Lower leg skin (tissue), 4 donors: ENCODE results near the gene FAM171A1. TPM values are rescaled to one million over a fixed set of nuclear protein-coding genes. Genes with fewer than 3 reads are reported as not detected.
A peak's percentile ranks its signal among the peaks of the same experiment; 100 is the strongest.

ENCODE experiments used
- DNase-seq, 2 donors: peaks; one replicate each; pipeline ENCODE4 v3.0.0-alpha.2; 2019; ENCODE audit warnings: low spot score in 2 of 2
- H3K4me3 ChIP-seq: fragments of 200-600 bp; sonication (generic); 2 replicates; pipeline ENCODE4 v1.5.1; 2017; ENCODE audit warnings: mild to moderate bottlenecking, low read depth; ENCODE audit not compliant: poor library complexity, severe bottlenecking
- POLR2A ChIP-seq, 2 donors: fragments of 450-650 bp; IDR thresholded peaks; one replicate each; pipeline ENCODE4 v1.6.1; 2016 to 2017; ENCODE audit warnings: antibody characterized with exemption in 2 of 2, mild to moderate bottlenecking in 1 of 2, moderate library complexity in 1 of 2
- WGBS, 2 donors: methylation state at CpG; one replicate each; pipeline ENCODE4 v1.1.5; 2018; 5-methylcytosine and 5-hydroxymethylcytosine counted together
- intact Hi-C: fragments of 100-400 bp; cut with DNase I; formaldehyde crosslinking; loops from one replicate; pipeline ENCODE4 v1.15.0; 2023; ENCODE audit warnings: low total_unique reads
- total RNA-seq, 4 donors: library from RNA; depleted of rRNA; stranded (reverse); fragments of >200 nt; gene quantifications; one replicate each; pipeline ENCODE4 v1.1.0, GENCODE V29; 2016
- TF ChIP-seq, protein P1 (sequence below), 3 donors: fragments of 450-650 bp; IDR thresholded peaks; one replicate each; pipeline ENCODE4 v1.5.1; 2016; ENCODE audit warnings: antibody characterized with exemption in 3 of 3, mild to moderate bottlenecking in 3 of 3, moderate library complexity in 2 of 3

The FAM171A1 gene
- total RNA-seq, 4 donors from 2014 or later: 2.7 to 5.4 (median 3.1) TPM

GRCh38 chr10:15369256-15370211 is 1.6 kb downstream of the FAM171A1 start:
- TF ChIP-seq, protein P1, sequence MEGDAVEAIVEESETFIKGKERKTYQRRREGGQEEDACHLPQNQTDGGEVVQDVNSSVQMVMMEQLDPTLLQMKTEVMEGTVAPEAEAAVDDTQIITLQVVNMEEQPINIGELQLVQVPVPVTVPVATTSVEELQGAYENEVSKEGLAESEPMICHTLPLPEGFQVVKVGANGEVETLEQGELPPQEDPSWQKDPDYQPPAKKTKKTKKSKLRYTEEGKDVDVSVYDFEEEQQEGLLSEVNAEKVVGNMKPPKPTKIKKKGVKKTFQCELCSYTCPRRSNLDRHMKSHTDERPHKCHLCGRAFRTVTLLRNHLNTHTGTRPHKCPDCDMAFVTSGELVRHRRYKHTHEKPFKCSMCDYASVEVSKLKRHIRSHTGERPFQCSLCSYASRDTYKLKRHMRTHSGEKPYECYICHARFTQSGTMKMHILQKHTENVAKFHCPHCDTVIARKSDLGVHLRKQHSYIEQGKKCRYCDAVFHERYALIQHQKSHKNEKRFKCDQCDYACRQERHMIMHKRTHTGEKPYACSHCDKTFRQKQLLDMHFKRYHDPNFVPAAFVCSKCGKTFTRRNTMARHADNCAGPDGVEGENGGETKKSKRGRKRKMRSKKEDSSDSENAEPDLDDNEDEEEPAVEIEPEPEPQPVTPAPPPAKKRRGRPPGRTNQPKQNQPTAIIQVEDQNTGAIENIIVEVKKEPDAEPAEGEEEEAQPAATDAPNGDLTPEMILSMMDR (IDR thresholded peaks at IDR 0.05): no peak
- TF ChIP-seq POLR2A (IDR thresholded peaks at IDR 0.05): no peak
- DNase-seq: peak in 1 of 2 donors; percentile 75
- WGBS, 2 donors: 24 to 25% methylated on average over 27 of the region's 29 CpGs
- intact Hi-C loops: no loop called here
- peak overlapping the region; percentile 38 for H3K4me3 ChIP-seq

GRCh38 chr10:15368101-15368855 is 2.8 kb downstream of the FAM171A1 start:
- no peak overlapping the region for H3K4me3 ChIP-seq
- 69 to 76% methylated on average over 7 of the region's 7 CpGs for WGBS, 2 donors

DNA sequence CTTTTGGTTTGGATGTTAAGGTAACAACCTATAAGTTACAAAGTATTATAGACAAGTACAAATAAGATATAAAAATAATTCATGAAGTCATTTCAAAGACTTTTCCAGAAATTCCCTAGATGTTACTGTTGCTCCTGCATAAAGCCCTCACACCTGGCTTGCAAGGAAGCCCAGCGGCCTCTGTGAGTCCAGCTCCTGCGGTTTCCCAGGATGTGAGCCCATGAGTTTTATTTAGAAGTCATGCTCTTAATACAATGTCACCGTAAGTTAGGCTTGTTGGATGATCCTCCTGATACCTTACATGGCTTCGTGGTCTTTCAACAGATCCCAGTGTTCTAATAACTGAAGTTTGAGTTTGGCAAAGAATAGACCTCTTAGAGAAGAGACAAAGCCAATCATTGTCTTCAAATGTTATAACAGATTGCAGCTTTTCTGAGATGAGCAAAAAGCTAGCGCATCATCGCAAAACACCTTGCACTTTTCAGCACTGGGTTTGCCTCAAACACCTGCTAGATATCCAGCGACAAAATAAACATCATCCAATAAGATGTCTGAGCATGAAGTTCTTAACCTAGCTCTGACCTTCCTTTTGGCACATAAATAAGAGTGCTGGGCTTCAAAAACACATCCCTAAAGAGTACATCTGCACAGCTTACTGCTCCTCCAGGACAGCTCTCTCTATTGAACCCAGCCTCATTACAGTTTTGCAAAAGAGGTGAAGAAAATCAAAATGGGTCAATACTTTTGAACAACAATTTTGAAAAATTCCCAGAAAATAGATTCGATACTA is 3.6 kb downstream of the FAM171A1 start:
- peak in 1 of 2 donors; percentile 34 for DNase-seq
- H3K4me3 ChIP-seq: no peak overlapping the region
- intact Hi-C loops: no loop called here
- 85% methylated on average over 8 of the region's 8 CpGs for WGBS, 2 donors
- no peak for TF ChIP-seq POLR2A (IDR thresholded peaks at IDR 0.05)
- TF ChIP-seq, protein P1 (IDR thresholded peaks at IDR 0.05): no peak

More at GRCh38 chr10:15368101-15368855, 2.8 kb downstream of the FAM171A1 start:
- no peak for TF ChIP-seq POLR2A (IDR thresholded peaks at IDR 0.05)
- TF ChIP-seq, protein P1 (IDR thresholded peaks at IDR 0.05): no peak
- intact Hi-C loops: no loop called here
- no peak for DNase-seq

- TF ChIP-seq, protein P1 (IDR thresholded peaks at IDR 0.05): no peak
- TF ChIP-seq POLR2A (IDR thresholded peaks at IDR 0.05): no peak
- WGBS, 2 donors: 88 to 93% methylated on average over 1 of the region's 1 CpG
- DNase-seq: no peak
- no peak overlapping the region for H3K4me3 ChIP-seq
- intact Hi-C loops: loop anchor here (1.0 kb wide), 1 partner anchor 13 kb away; no protein-coding TSS in a partner anchor
These were observed 5.4 kb downstream of the FAM171A1 start for GRCh38 chr10:15365692-15366091.

GRCh38 chr10:15364001-15364400 is 7.1 kb downstream of the FAM171A1 start:
- TF ChIP-seq POLR2A (IDR thresholded peaks at IDR 0.05): no peak
- TF ChIP-seq, protein P1 (IDR thresholded peaks at IDR 0.05): no peak
- WGBS, 2 donors: 90 to 93% methylated on average over 4 of the region's 4 CpGs
- H3K4me3 ChIP-seq: no peak overlapping the region
- peak in 1 of 2 donors; percentile 42 for DNase-seq
- intact Hi-C loops: no loop called here
